Liver (tissue), 9 donors: ENCODE results near the gene COPG2. TPM values are rescaled to one million over a fixed set of nuclear protein-coding genes. Genes with fewer than 3 reads are reported as not detected.
"Not testable (repeated sequence)": the region's sequence is repeated elsewhere in the genome, so short reads cannot be mapped to it uniquely, and the experiment has no call there.

Experiments used
- DNase-seq: peaks from one replicate; pipeline ENCODE4 v3.0.0-alpha.2; 2017; ENCODE audit warnings: low spot score
- H3K27ac ChIP-seq, 2 donors: one replicate each; pipeline ENCODE4 v1.7.0; 2013; ENCODE audit warnings: inconsistent platforms in 2 of 2, low read length in 2 of 2, control low read depth in 1 of 2, low read depth in 1 of 2, mild to moderate bottlenecking in 1 of 2
- H3K27me3 ChIP-seq, 4 donors: one replicate each; pipeline versions ENCODE4 v1.6.1 to v1.7.0; 2013; ENCODE audit warnings: low read length in 3 of 4, inconsistent platforms in 1 of 4, mild to moderate bottlenecking in 1 of 4, moderate library complexity in 1 of 4; ENCODE audit not compliant: control insufficient read depth in 4 of 4, insufficient read depth in 4 of 4
- H3K36me3 ChIP-seq, 4 donors: one replicate each; pipeline versions ENCODE4 v1.6.1 to v1.7.0; 2013; ENCODE audit warnings: low read length in 3 of 4, mild to moderate bottlenecking in 3 of 4, low read depth in 1 of 4, moderate library complexity in 1 of 4; ENCODE audit not compliant: control insufficient read depth in 4 of 4, insufficient read depth in 3 of 4
- H3K4me1 ChIP-seq, 4 donors: one replicate each; pipeline versions ENCODE4 v1.6.1 to v1.7.0; 2013; ENCODE audit warnings: low read length in 3 of 4, mild to moderate bottlenecking in 3 of 4, moderate library complexity in 1 of 4; ENCODE audit not compliant: control insufficient read depth in 4 of 4, insufficient read depth in 4 of 4
- H3K4me3 ChIP-seq, 3 donors: one replicate each; pipeline versions ENCODE4 v1.6.1 to v1.7.0; 2013; ENCODE audit warnings: low read length in 3 of 3, control low read depth in 1 of 3, low read depth in 1 of 3, mild to moderate bottlenecking in 1 of 3
- H3K9ac ChIP-seq, 2 donors: one replicate each; pipeline ENCODE4 v1.7.0; 2013; ENCODE audit warnings: low read length in 2 of 2, mild to moderate bottlenecking in 2 of 2, moderate library complexity in 2 of 2, control low read depth in 1 of 2, low read depth in 1 of 2
- H3K9me3 ChIP-seq, 4 donors: one replicate each; pipeline versions ENCODE4 v1.6.1 to v1.7.0; 2013; ENCODE audit warnings: low read length in 3 of 4; ENCODE audit not compliant: control insufficient read depth in 4 of 4
- ATF3 ChIP-seq: IDR thresholded peaks from 2 replicates; pipeline ENCODE4 v1.6.1; 2016; ENCODE audit warnings: antibody characterized with exemption
- CTCF ChIP-seq: fragments of 150-350 bp; IDR thresholded peaks from 2 replicates; pipeline ENCODE4 v1.5.1; 2017; ENCODE audit warnings: improper control_type of control experiment, low read depth, low read length; ENCODE audit not compliant: missing input control
- FOXA1 ChIP-seq: IDR thresholded peaks from 2 replicates; pipeline ENCODE4 v1.6.1; 2016; ENCODE audit warnings: antibody characterized with exemption
- FOXA2 ChIP-seq: IDR thresholded peaks from 2 replicates; pipeline ENCODE4 v1.6.1; 2016; ENCODE audit warnings: antibody characterized with exemption
- GABPA ChIP-seq, 2 donors: IDR thresholded peaks in 1 of 2; conservative IDR thresholded peaks in 1 of 2; 2 replicates each; pipeline ENCODE4 v1.6.1; 2016; ENCODE audit warnings: antibody characterized with exemption in 2 of 2, mild to moderate bottlenecking in 1 of 2, moderate library complexity in 1 of 2
- HNF4A ChIP-seq, 2 donors: conservative IDR thresholded peaks; 2 replicates each; pipeline ENCODE4 v1.6.1; 2016; ENCODE audit warnings: antibody characterized with exemption in 2 of 2, mild to moderate bottlenecking in 2 of 2
- HNF4G ChIP-seq: IDR thresholded peaks from 2 replicates; pipeline ENCODE4 v1.6.1; 2016; ENCODE audit warnings: antibody characterized with exemption
- NR2F2 ChIP-seq: IDR thresholded peaks from 2 replicates; pipeline ENCODE4 v1.6.1; 2016; ENCODE audit warnings: antibody characterized with exemption
- RAD21 ChIP-seq, 2 donors: IDR thresholded peaks; 2 replicates each; pipeline ENCODE4 v1.6.1; 2016; ENCODE audit warnings: antibody characterized with exemption in 2 of 2, mild to moderate bottlenecking in 2 of 2
- REST ChIP-seq: IDR thresholded peaks from 2 replicates; pipeline ENCODE4 v1.6.1; 2016; ENCODE audit warnings: antibody characterized with exemption, mild to moderate bottlenecking
- RXRA ChIP-seq, 2 donors: IDR thresholded peaks; 2 replicates each; pipeline ENCODE4 v1.6.1; 2017 to 2018; ENCODE audit warnings: antibody characterized with exemption in 2 of 2, mild to moderate bottlenecking in 1 of 2
- SP1 ChIP-seq: IDR thresholded peaks from 2 replicates; pipeline ENCODE4 v1.6.1; 2018; ENCODE audit warnings: antibody characterized with exemption, mild to moderate bottlenecking
- TAF1 ChIP-seq: conservative IDR thresholded peaks from 2 replicates; pipeline ENCODE4 v1.6.1; 2016; ENCODE audit warnings: antibody characterized with exemption, mild to moderate bottlenecking
- YY1 ChIP-seq: IDR thresholded peaks from 2 replicates; pipeline ENCODE4 v1.6.1; 2016; ENCODE audit warnings: antibody characterized with exemption, mild to moderate bottlenecking
- WGBS: extraction: QIAGEN DNeasy Blood & Tissue Kit; methylation state at CpG from one replicate; pipeline ENCODE4 v1.1.7; 2013; 5-methylcytosine and 5-hydroxymethylcytosine counted together
- polyA plus RNA-seq, 2 donors: library from polyadenylated mRNA; stranded (reverse) in 1 of 2; unstranded in 1 of 2; fragments of 200-250 nt in 1 of 2; fragments of >200 nt in 1 of 2; fragmentation: Nextera tagmentation in 1 of 2; extraction: Ambion mirVana in 1 of 2; gene quantifications; one replicate each; pipeline versions ENCODE4 v1.2.1 to v1.2.3, GENCODE V29; 2013 to 2015
- total RNA-seq, 2 donors: library from RNA; depleted of rRNA; stranded (reverse); fragments of >200 nt; gene quantifications; one replicate each; pipeline ENCODE4 v1.2.3, GENCODE V29; 2014
- TF ChIP-seq, protein P1 (sequence below): IDR thresholded peaks from 2 replicates; pipeline ENCODE4 v1.6.1; 2016; ENCODE audit warnings: antibody characterized with exemption
- donor health status: healthy.
- donor health status: healthy.
- donor health status: healthy.
- donor health status: healthy.
- donor health status: healthy.

The COPG2 gene
- total and polyA plus RNA-seq, 4 donors, result 0.99 to 10.3 (median 4.7) TPM

DNA sequence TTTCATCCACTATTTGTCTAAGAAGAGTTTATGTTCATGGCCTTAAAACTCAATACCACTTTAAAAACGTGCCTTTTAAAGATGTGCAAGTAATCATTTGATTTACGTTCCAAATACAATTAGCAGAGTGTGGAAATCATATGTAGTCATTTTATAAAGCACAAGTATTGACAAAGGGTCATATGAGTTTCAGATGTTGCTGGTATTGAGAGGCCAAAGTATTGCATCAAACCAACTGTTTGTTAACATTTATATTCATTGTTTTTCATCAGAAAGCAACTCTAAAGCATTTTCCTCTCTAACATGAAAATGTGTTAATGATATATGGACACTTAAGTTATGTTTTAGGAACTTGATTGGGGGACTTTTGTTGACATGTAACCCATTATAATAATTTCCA is 29.3 kb upstream of the COPG2 start:
- Histone ChIP-seq H3K27ac (no peak overlapping the region), H3K27me3 (no peaks in the 10 kb centered on the region), H3K9me3 (no peaks in the 10 kb centered on the region), H3K9ac (no peak overlapping the region), H3K4me3 (no peak overlapping the region), H3K36me3 (no peaks in the 10 kb centered on the region), H3K4me1 (no peaks in the 10 kb centered on the region)
- TF ChIP-seq, protein P1, sequence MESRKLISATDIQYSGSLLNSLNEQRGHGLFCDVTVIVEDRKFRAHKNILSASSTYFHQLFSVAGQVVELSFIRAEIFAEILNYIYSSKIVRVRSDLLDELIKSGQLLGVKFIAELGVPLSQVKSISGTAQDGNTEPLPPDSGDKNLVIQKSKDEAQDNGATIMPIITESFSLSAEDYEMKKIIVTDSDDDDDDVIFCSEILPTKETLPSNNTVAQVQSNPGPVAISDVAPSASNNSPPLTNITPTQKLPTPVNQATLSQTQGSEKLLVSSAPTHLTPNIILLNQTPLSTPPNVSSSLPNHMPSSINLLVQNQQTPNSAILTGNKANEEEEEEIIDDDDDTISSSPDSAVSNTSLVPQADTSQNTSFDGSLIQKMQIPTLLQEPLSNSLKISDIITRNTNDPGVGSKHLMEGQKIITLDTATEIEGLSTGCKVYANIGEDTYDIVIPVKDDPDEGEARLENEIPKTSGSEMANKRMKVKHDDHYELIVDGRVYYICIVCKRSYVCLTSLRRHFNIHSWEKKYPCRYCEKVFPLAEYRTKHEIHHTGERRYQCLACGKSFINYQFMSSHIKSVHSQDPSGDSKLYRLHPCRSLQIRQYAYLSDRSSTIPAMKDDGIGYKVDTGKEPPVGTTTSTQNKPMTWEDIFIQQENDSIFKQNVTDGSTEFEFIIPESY, result no peak
- TF ChIP-seq RAD21 (IDR thresholded peaks at IDR 0.05) (no peak), FOXA1 (no peak), HNF4G (no peak), GABPA (IDR thresholded peaks at IDR 0.05 in 1 of 2, conservative IDR thresholded peaks at IDR 0.05 in 1 of 2) (no peak)
- 67% methylated on average over 2 of the region's 2 CpGs for WGBS
- DNase-seq, result no peak

GRCh38 chr7:130695840-130696239 is 27.3 kb upstream of the COPG2 start:
- no peaks in the 10 kb centered on the region for H3K36me3 ChIP-seq
- TF ChIP-seq YY1 (no peak), RAD21 (IDR thresholded peaks at IDR 0.05) (peak; percentile 63 to 76), CTCF (peak; percentile 50)
- H3K4me1 ChIP-seq, result no peaks in the 10 kb centered on the region
- no peak overlapping the region for H3K27ac ChIP-seq
- DNase-seq, result no peak
- WGBS, result 51% methylated on average over 2 of the region's 2 CpGs
- H3K9ac ChIP-seq, result no peak overlapping the region
- H3K27me3 ChIP-seq, result no peaks in the 10 kb centered on the region
- H3K9me3 ChIP-seq, result no peaks in the 10 kb centered on the region
- no peak overlapping the region for H3K4me3 ChIP-seq

GRCh38 chr7:130692396-130692795 is 23.8 kb upstream of the COPG2 start:
- 87% methylated on average over 1 of the region's 1 CpG for WGBS
- not testable (repeated sequence) for H3K9ac ChIP-seq, H3K4me3 ChIP-seq, DNase-seq, H3K27ac ChIP-seq, H3K36me3 ChIP-seq, H3K9me3 ChIP-seq, H3K27me3 ChIP-seq, H3K4me1 ChIP-seq

DNA sequence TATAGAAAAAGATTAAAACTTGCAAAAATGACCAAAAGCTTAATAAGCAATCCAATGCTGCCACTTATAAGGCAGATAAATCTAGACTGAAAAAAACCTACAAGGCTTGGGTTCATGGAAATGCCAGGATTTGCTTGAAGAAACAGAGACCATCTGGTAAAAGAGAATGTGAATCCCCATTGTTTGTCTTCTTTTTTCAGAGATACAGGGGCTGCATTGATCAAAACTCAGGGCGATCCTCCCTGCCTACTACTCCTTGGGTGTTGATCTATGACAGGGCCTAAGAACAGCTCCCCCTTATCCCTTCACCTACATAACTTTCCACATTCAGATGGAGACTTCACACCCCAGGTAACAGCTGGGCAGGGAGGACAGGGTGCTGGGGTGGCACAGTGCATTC is 21.1 kb upstream of the COPG2 start:
- H3K4me1 ChIP-seq, result no peaks in the 10 kb centered on the region
- H3K27ac ChIP-seq, result no peak overlapping the region
- 88% methylated on average over 1 of the region's 1 CpG for WGBS
- H3K9ac ChIP-seq, result no peak overlapping the region
- no peaks in the 10 kb centered on the region for H3K36me3 ChIP-seq
- DNase-seq, result no peak
- H3K4me3 ChIP-seq, result no peak overlapping the region
- H3K9me3 ChIP-seq, result no peaks in the 10 kb centered on the region
- H3K27me3 ChIP-seq, result no peaks in the 10 kb centered on the region
- TF ChIP-seq RXRA (IDR thresholded peaks at IDR 0.05) (no peak), FOXA1 (no peak), TAF1 (no peak), CTCF (no peak), NR2F2 (no peak), HNF4A (conservative IDR thresholded peaks at IDR 0.05) (no peak), ATF3 (no peak), FOXA2 (no peak), SP1 (no peak), REST (no peak)
